Breast epithelium (tissue), 3 donors: ENCODE measurements around the gene DNMBP.

Experiments
- CTCF ChIP-seq, 3 donors: fragments of 450-650 bp; IDR thresholded peaks; one replicate each; pipeline ENCODE4 v1.5.1; 2016 to 2017; ENCODE audit warnings: antibody characterized with exemption in 3 of 3, mild to moderate bottlenecking in 3 of 3, moderate library complexity in 3 of 3
- POLR2A ChIP-seq: fragments of 450-650 bp; IDR thresholded peaks from one replicate; pipeline ENCODE4 v1.6.1; 2016; ENCODE audit warnings: antibody characterized with exemption, mild to moderate bottlenecking, moderate library complexity
- POLR2AphosphoS5 ChIP-seq, 3 donors: sonication (generic); formaldehyde crosslinking; IDR thresholded peaks; one replicate each; pipeline ENCODE4 v1.6.1; 2017; ENCODE audit warnings: antibody characterized with exemption in 3 of 3

GRCh38 chr10:99999319-100000108 lies 10.2 kb downstream of the DNMBP start:
- no peak for TF ChIP-seq CTCF (IDR thresholded peaks at IDR 0.05)
- no peak for TF ChIP-seq POLR2A
- no peak for TF ChIP-seq POLR2AphosphoS5 (IDR thresholded peaks at IDR 0.05)
